Measurements from ENCODE around the gene AKAP13. TPM values are rescaled to one million over a fixed set of nuclear protein-coding genes. Genes with fewer than 3 reads are reported as not detected.
A peak's percentile ranks its signal among the peaks of the same experiment; 100 is the strongest.

The AKAP13 gene
- total RNA-seq, 2 experiments from 2014 or later, result 282 to 304 TPM

DNA sequence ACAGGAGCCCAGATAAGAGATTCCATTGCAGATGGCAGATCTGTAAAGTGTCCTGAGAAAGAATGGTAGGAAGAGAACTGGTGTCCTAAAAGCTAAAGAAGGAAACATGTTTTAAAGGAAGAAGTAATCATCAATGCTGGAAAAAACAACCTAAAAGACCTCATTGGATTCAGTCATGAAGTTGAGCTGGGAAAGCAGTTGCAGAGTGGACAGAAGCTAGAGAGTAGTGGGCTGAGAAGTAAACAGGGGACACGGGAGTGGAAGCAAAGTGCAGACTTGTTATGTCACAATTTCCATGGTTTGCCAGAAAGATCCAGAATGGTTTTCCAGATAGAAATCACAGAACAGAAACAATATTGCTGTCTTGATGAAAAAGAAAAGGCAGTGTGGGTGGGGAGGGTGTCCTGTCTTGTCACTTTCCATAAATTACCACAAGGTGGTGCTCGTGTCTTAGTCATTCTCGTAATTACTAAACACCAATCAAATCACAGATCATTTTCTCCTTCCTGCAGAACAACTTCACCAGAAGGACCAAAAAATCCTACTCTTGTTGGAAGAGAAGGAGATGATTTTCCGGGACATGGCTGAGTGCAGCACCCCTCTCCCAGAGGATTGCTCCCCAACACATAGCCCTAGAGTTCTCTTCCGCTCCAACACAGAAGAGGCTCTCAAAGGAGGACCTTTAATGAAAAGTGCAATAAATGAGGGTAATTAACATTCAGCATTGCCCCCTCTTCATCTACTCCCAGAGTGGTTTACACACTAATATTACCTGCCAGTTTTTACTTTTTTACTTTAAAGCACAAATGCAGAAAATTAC lies 349.8 kb downstream of the AKAP13 start:
- intact Hi-C loops (cut with DNase I, micrococcal nuclease), result loop anchor here (1.0 to 2.0 kb wide), 3 partner anchors 65 to 110 kb away; partner anchors contain the start of gene KLHL25 (in 1 of the 2)
- Mint-ChIP-seq H3K27me3 (no peaks in the 10 kb centered on the region), H3K4me1 (ENCODE audit: low read depth) (peaks cover 7% of the 10 kb centered on the region), H3K27ac (peak overlapping the region; percentile 66), H3K4me3 (no peak overlapping the region), H3K36me3 (ENCODE audit: low read depth) (peaks cover 98% of the 10 kb centered on the region), H3K9me3 (peaks cover 2% of the 10 kb centered on the region)
- POLR2A ChIA-PET, result interaction anchor here (1.0 kb wide), 1 partner anchor 63 kb away, joined by 3 read pairs; no protein-coding TSS in a partner anchor
- Histone ChIP-seq H3K27me3 (ENCODE audit: control insufficient read depth in 1 of 2, insufficient read depth in 2 of 2, low read length in 2 of 2) (no peaks in the 10 kb centered on the region), H3K4me3 (ENCODE audit: low read length) (no peak overlapping the region), H3K4me1 (ENCODE audit: insufficient read depth, low read length) (no peaks in the 10 kb centered on the region), H3K36me3 (ENCODE audit: insufficient read depth, low read length) (peaks cover 96% of the 10 kb centered on the region), H3K9me3 (ENCODE audit: control insufficient read depth in 1 of 2, insufficient read depth in 1 of 2, low read length in 2 of 2) (no peaks in the 10 kb centered on the region), H3K27ac (ENCODE audit: low read depth in 1 of 2, low read length in 2 of 2) (no peak overlapping the region)
- TF ChIP-seq, protein P1, sequence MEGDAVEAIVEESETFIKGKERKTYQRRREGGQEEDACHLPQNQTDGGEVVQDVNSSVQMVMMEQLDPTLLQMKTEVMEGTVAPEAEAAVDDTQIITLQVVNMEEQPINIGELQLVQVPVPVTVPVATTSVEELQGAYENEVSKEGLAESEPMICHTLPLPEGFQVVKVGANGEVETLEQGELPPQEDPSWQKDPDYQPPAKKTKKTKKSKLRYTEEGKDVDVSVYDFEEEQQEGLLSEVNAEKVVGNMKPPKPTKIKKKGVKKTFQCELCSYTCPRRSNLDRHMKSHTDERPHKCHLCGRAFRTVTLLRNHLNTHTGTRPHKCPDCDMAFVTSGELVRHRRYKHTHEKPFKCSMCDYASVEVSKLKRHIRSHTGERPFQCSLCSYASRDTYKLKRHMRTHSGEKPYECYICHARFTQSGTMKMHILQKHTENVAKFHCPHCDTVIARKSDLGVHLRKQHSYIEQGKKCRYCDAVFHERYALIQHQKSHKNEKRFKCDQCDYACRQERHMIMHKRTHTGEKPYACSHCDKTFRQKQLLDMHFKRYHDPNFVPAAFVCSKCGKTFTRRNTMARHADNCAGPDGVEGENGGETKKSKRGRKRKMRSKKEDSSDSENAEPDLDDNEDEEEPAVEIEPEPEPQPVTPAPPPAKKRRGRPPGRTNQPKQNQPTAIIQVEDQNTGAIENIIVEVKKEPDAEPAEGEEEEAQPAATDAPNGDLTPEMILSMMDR (IDR thresholded peaks at IDR 0.05), result peak; percentile 75
- ATAC-seq (ENCODE audit: poor library complexity) (peak; percentile 89), DNase-seq (peak in 8 of 14 experiments; percentile 23 to 83 (median 44))
- CTCF ChIA-PET, result interaction anchor here (0.9 to 2.7 kb wide), 3 partner anchors 10 to 433 kb away, joined by 4 to 16 read pairs (median 6); no protein-coding TSS in a partner anchor

DNA sequence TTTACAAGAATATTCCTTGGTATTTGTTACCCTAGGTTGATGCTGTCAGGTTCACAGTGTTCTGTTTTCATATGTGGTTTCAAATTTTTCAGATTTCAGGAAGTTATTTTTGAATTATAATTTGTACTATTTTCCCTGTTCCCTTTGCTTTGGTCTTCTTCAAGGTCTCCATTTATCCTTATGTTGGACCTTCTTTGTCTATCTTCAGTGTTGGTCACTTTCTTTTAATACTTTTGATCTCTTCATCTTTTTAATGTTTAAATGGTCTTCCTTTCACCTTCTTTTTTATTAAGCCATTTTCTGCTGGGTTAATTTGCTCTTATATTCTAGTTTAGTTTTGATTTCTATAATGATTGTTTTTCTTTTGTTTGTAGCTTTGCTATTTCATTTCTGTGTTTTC lies 353.0 kb downstream of the AKAP13 start:
- DNase-seq, result peak in 1 of 14 experiments; percentile 29
- Mint-ChIP-seq H3K27me3 (no peaks in the 10 kb centered on the region), H3K9me3 (peaks cover 2% of the 10 kb centered on the region), H3K27ac (no peak overlapping the region), H3K4me1 (ENCODE audit: low read depth) (peaks cover 7% of the 10 kb centered on the region), H3K4me3 (no peak overlapping the region), H3K36me3 (ENCODE audit: low read depth) (peaks cover 100% of the 10 kb centered on the region)
- Histone ChIP-seq H3K9me3 (ENCODE audit: control insufficient read depth in 1 of 2, insufficient read depth in 1 of 2, low read length in 2 of 2) (no peaks in the 10 kb centered on the region), H3K36me3 (ENCODE audit: insufficient read depth, low read length) (peaks cover 95% of the 10 kb centered on the region), H3K27ac (ENCODE audit: low read depth in 1 of 2, low read length in 2 of 2) (no peak overlapping the region), H3K4me1 (ENCODE audit: insufficient read depth, low read length) (no peaks in the 10 kb centered on the region), H3K4me3 (ENCODE audit: low read length) (no peak overlapping the region), H3K27me3 (ENCODE audit: control insufficient read depth in 1 of 2, insufficient read depth in 2 of 2, low read length in 2 of 2) (no peaks in the 10 kb centered on the region)
- TF ChIP-seq, protein P1 (IDR thresholded peaks at IDR 0.05), result no peak
- CTCF ChIA-PET, result interaction anchor here (0.7 to 0.9 kb wide), 2 partner anchors 13 to 24 kb away, joined by 3 to 5 read pairs; no protein-coding TSS in a partner anchor
- no peak for ATAC-seq (ENCODE audit: poor library complexity)
- intact Hi-C loops (cut with DNase I, micrococcal nuclease), result no loop called here
- POLR2A ChIA-PET, result interaction anchor here (0.7 kb wide), 1 partner anchor 107 kb away, joined by 3 read pairs; no protein-coding TSS in a partner anchor

DNA sequence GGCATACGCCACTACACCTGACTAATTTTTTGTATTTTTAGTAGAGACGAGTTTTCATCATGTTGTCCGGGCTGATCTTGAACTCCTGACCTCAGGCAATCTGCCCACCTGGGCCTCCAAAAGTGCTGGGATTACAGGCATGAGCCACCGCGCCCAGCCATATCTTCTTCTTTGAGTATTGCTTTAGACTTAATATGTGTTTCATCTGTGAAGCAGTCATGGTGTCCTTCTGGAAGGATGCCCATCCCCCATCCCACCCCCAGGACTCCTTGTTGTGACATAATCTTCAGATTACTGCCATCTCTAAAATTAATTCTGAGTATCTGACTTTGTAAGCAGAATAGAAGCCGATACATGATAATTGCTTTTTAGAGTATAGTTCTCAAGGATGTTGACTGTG lies 356.7 kb downstream of the AKAP13 start:
- intact Hi-C loops (cut with DNase I, micrococcal nuclease), result no loop called here
- CTCF ChIA-PET, result no interaction called here
- Histone ChIP-seq H3K9me3 (ENCODE audit: control insufficient read depth in 1 of 2, insufficient read depth in 1 of 2, low read length in 2 of 2) (no peaks in the 10 kb centered on the region), H3K27ac (ENCODE audit: low read depth in 1 of 2, low read length in 2 of 2) (no peak overlapping the region), H3K4me1 (ENCODE audit: insufficient read depth, low read length) (no peaks in the 10 kb centered on the region), H3K36me3 (ENCODE audit: insufficient read depth, low read length) (peaks cover 95% of the 10 kb centered on the region), H3K4me3 (ENCODE audit: low read length) (no peak overlapping the region), H3K27me3 (ENCODE audit: control insufficient read depth in 1 of 2, insufficient read depth in 2 of 2, low read length in 2 of 2) (no peaks in the 10 kb centered on the region)
- TF ChIP-seq, protein P1 (IDR thresholded peaks at IDR 0.05), result no peak
- DNase-seq, result no peak
- Mint-ChIP-seq H3K27ac (peak overlapping the region; percentile 30), H3K9me3 (peaks cover 2% of the 10 kb centered on the region), H3K4me3 (no peak overlapping the region), H3K27me3 (no peaks in the 10 kb centered on the region), H3K36me3 (ENCODE audit: low read depth) (peaks cover 98% of the 10 kb centered on the region), H3K4me1 (ENCODE audit: low read depth) (no peaks in the 10 kb centered on the region)
- ATAC-seq (ENCODE audit: poor library complexity), result no peak
- POLR2A ChIA-PET, result no interaction called here
